ENCODE results near the gene USP27X.

USP27X gene

DNA sequence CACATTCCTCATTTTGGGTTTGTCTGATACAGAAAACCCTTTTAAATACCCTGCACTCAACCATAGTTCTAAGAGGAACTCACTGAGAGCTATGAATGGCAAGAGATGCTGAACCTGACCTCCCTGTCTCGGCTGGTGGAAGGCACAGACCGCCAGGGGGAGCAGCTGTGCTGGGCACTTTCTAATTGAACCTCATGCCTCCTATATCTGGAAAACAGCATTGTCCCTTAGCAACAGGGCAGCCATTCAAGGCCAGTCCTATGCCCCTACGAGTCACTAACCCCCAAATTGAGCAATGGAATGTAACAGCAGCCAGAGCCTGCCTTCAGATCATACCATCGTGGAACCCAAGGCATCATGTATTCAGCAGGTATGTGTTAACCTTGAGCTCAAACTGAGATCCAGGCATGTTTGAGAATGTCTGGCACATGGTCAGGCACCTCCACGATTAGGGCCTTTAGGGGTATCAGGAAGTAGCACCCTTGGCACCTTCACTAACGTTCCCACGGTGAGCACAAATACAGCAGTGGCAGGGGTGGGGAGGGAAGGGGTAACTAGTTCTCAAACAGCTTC, 5.1 kb downstream of the USP27X start:
- peak; percentile 42 for DNase-seq (ENCODE audit: low read depth)

GRCh38 chrX:49892542-49892941, 13.3 kb downstream of the USP27X start:
- no peak for DNase-seq (ENCODE audit: low read depth)

DNA sequence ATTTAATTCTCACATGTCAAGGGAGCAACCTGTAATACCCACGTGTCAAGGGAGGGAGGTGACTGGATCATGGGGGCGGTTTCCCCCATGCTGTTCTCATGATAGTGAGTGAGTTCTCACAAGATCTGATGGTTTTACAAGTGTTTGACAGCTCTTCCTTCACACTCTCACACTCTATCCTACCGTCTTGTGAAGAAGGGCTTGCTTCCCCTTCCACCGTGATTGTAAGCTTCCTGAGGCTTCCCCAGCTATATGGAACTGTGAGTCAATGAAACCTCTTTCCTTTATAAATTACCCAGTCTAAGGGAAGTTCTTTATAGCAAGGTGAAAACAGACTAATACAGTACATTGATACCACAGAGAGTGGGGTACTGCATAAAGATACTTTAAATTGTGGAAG, 17.7 kb downstream of the USP27X start:
- DNase-seq (ENCODE audit: low read depth): no peak

- no peak for DNase-seq (ENCODE audit: low read depth)
Observed at GRCh38 chrX:49901048-49901447, 21.8 kb downstream of the USP27X start.

GRCh38 chrX:49910344-49910743, 31.1 kb downstream of the USP27X start:
- DNase-seq (ENCODE audit: low read depth): no peak

GRCh38 chrX:49912086-49912485, 32.8 kb downstream of the USP27X start:
- no peak for DNase-seq (ENCODE audit: low read depth)

DNA sequence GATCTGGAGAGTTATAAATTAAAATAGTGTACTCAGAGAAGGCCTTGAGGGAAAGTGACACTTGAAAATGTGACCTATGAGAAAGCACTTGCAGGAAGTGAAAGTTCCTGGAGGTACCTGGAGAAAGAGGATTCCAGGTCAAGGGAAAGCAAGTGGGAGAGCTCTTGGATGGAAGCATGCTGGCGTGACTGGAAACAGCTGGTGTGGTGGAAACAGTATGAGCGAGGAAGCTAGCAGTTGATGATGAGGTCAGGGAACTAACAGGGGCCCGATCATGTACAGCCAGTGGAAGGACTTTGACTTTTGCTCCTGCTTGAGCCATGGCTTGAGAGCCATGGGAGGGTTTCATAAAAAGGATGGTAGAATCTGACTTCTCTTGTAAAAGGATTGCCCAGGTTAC, 33.6 kb downstream of the USP27X start:
- no peak for DNase-seq (ENCODE audit: low read depth)

GRCh38 chrX:49915361-49916222, 36.3 kb downstream of the USP27X start:
- peak; percentile 33 for DNase-seq (ENCODE audit: low read depth)

DNA sequence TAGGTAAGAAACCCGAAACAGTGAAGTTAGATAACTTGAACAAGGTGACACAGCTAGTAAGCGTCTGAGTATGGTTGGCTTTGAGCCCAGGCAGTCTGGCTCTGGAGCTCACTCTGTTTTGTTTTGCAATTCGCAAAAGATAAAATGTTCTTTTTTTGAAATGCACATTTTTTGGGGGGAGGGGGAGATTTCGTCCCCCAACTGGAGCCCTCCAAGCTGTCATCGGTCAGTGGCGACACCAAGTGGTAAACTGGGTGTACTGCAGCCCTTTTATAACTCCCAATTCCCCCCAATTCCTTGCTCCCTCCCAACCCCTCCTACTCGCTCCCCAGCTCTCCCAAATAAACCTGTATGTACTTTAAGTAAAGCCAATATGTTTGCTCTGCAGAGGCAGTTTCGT, 40.3 kb downstream of the USP27X start:
- DNase-seq (ENCODE audit: low read depth): no peak

GRCh38 chrX:49921109-49921508, 41.8 kb downstream of the USP27X start:
- no peak for DNase-seq (ENCODE audit: low read depth)

GRCh38 chrX:49922291-49923241, 43.3 kb downstream of the USP27X start, which contains the start of gene CLCN5:
CLCN5 (plus strand) TSS chrX:49922596; CDS start chrX:49925299, 2,703 bp downstream.
- peak; percentile 89 for DNase-seq (ENCODE audit: low read depth)

- DNase-seq (ENCODE audit: low read depth): no peak
Observed at GRCh38 chrX:49925176-49925575, 45.9 kb downstream of the USP27X start.

DNA sequence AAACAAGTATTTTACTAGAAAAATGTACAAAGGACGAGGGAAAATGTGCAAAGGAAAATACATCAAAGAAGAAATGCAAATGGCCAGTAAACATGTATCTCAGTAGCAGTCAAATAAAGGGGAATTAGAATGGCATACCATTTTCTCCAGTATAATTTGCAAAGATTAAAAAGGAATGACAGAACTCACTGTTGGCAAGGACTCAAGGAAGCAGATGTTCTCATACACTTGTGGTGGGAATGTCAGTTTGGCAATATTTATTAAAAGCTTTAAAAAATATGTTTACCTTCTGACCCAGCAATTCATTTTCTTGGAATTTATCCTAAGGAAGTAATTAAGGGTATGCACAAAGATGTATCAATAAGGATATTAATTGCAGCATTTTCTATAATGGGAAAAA, 50.8 kb downstream of the USP27X start:
- DNase-seq (ENCODE audit: low read depth): no peak
